ENCODE data around the gene SMURF2. TPM values are rescaled to one million over a fixed set of nuclear protein-coding genes. Genes with fewer than 3 reads are reported as not detected.
A peak's percentile ranks its signal among the peaks of the same experiment; 100 is the strongest.

Gene SMURF2
- polyA plus RNA-seq, 1 of the 3 experiments (the other 2 are of a cell fraction): 36.6 TPM

GRCh38 chr17:64515419-64515818, 146.7 kb downstream of the SMURF2 start:
- no peaks in the 10 kb centered on the region for H3K9me3 ChIP-seq
- WGBS (ENCODE audit: low lambda C conversion rate): 99% methylated on average over 2 of the region's 2 CpGs
- TF ChIP-seq CHD2 (IDR thresholded peaks at IDR 0.05; ENCODE audit: low read length, partially characterized antibody) (no peak), FOXJ3 (CRISPR knock-in tag; IDR thresholded peaks at IDR 0.05) (no peak)
- TF ChIP-seq, protein P1, sequence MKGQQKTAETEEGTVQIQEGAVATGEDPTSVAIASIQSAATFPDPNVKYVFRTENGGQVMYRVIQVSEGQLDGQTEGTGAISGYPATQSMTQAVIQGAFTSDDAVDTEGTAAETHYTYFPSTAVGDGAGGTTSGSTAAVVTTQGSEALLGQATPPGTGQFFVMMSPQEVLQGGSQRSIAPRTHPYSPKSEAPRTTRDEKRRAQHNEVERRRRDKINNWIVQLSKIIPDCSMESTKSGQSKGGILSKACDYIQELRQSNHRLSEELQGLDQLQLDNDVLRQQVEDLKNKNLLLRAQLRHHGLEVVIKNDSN (IDR thresholded peaks at IDR 0.05; ENCODE audit: borderline replicate concordance, low read depth): no peak
- H3F3A ChIP-seq (replicated peaks; ENCODE audit: insufficient read depth): peaks cover 9% of the 10 kb centered on the region
- ChIA-PET POLR2A (interaction anchor here (2.0 to 2.4 kb wide), 2 partner anchors 9 to 19 kb away, joined by 5 to 18 read pairs; partner anchors contain the start of genes CEP95, DDX5 and POLG2), CTCF (interaction anchor here (1.0 to 1.7 kb wide), 6 partner anchors 8 to 96 kb away, joined by 3 to 10 read pairs (median 6); partner anchors contain the start of gene CEP95)
- no peaks in the 10 kb centered on the region; a peak in 1 of 4 replicates for H3K4me1 ChIP-seq (ENCODE audit: control insufficient read depth in 1 of 2, insufficient read depth in 2 of 2, low read depth in 1 of 2, low read length in 1 of 2)
- no peaks in the 10 kb centered on the region for H3K27me3 ChIP-seq (ENCODE audit: insufficient read depth)
- H2AFZ ChIP-seq (ENCODE audit: low read depth): no peak overlapping the region
- no peaks in the 10 kb centered on the region for H3K9me2 ChIP-seq
- no peak overlapping the region for H3K27ac ChIP-seq (ENCODE audit: low read depth in 2 of 2, low read length in 1 of 2)
- no peak overlapping the region for H3K9ac ChIP-seq
- H3K4me3 ChIP-seq (ENCODE audit: low read depth in 2 of 2, low read length in 1 of 2): no peak overlapping the region
- peaks cover 93 to 96% of the 10 kb centered on the region in 2 experiments for H3K36me3 ChIP-seq (replicated peaks in 1 of 2; ENCODE audit: control insufficient read depth in 1 of 2, insufficient read depth in 2 of 2, low read length in 1 of 2)
- H3K79me2 ChIP-seq (ENCODE audit: insufficient read depth): peaks cover 67% of the 10 kb centered on the region
- no peak for DNase-seq
- no peak overlapping the region for H3K4me2 ChIP-seq
- peaks cover 4% of the 10 kb centered on the region for H4K20me1 ChIP-seq (ENCODE audit: insufficient read depth)

- H3F3A ChIP-seq (replicated peaks; ENCODE audit: insufficient read depth): peaks cover 17% of the 10 kb centered on the region
- no peak for DNase-seq
- H3K9me2 ChIP-seq: no peaks in the 10 kb centered on the region
- H3K4me2 ChIP-seq: peak overlapping the region; percentile 20; the same call in 1 of the 2 replicates
- no peak overlapping the region for H3K9ac ChIP-seq
- POLR2A ChIA-PET: no interaction called here
- H3K27ac ChIP-seq (ENCODE audit: low read depth in 2 of 2, low read length in 1 of 2): no peak overlapping the region
- H3K36me3 ChIP-seq (replicated peaks in 1 of 2; ENCODE audit: control insufficient read depth in 1 of 2, insufficient read depth in 2 of 2, low read length in 1 of 2): peaks cover 65 to 67% of the 10 kb centered on the region in 2 experiments
- CTCF ChIA-PET: interaction anchor here (1.6 to 1.8 kb wide), 2 partner anchors 11 to 44 kb away, joined by 3 to 9 read pairs; partner anchors contain the start of gene POLG2
- H3K4me1 ChIP-seq (ENCODE audit: control insufficient read depth in 1 of 2, insufficient read depth in 2 of 2, low read depth in 1 of 2, low read length in 1 of 2): peaks cover 8 to 11% of the 10 kb centered on the region in 2 experiments; a peak in 2 of 4 replicates
- 94% methylated on average over 6 of the region's 6 CpGs for WGBS (ENCODE audit: low lambda C conversion rate)
- peaks cover 93% of the 10 kb centered on the region for H3K79me2 ChIP-seq (ENCODE audit: insufficient read depth)
- H2AFZ ChIP-seq (ENCODE audit: low read depth): no peak overlapping the region
- H3K9me3 ChIP-seq: no peaks in the 10 kb centered on the region
- no peaks in the 10 kb centered on the region for H3K27me3 ChIP-seq (ENCODE audit: insufficient read depth)
- peaks cover 43% of the 10 kb centered on the region for H4K20me1 ChIP-seq (ENCODE audit: insufficient read depth)
- H3K4me3 ChIP-seq (ENCODE audit: low read depth in 2 of 2, low read length in 1 of 2): no peak overlapping the region
- TF ChIP-seq ELF1 (IDR thresholded peaks at IDR 0.05) (no peak), TCF12 (IDR thresholded peaks at IDR 0.05) (no peak), SIN3A (IDR thresholded peaks at IDR 0.05; ENCODE audit: borderline replicate concordance, low read depth, low read length) (no peak), POLR2AphosphoS5 (IDR thresholded peaks at IDR 0.05; ENCODE audit: low read depth, low read length) (no peak), EZH2phosphoT487 (IDR thresholded peaks at IDR 0.05; ENCODE audit: borderline replicate concordance, low read depth) (no peak), RXRA (IDR thresholded peaks at IDR 0.05; ENCODE audit: borderline replicate concordance, low read depth) (no peak), MEF2A (IDR thresholded peaks at IDR 0.05; ENCODE audit: borderline replicate concordance, low read depth) (no peak), MXI1 (IDR thresholded peaks at IDR 0.05; ENCODE audit: low read depth, low read length) (no peak)
- TF ChIP-seq, protein P1 (IDR thresholded peaks at IDR 0.05; ENCODE audit: borderline replicate concordance, low read depth): no peak
- TF ChIP-seq, protein P2, sequence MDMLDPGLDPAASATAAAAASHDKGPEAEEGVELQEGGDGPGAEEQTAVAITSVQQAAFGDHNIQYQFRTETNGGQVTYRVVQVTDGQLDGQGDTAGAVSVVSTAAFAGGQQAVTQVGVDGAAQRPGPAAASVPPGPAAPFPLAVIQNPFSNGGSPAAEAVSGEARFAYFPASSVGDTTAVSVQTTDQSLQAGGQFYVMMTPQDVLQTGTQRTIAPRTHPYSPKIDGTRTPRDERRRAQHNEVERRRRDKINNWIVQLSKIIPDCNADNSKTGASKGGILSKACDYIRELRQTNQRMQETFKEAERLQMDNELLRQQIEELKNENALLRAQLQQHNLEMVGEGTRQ (IDR thresholded peaks at IDR 0.05; ENCODE audit: borderline replicate concordance, low read depth, low read length): no peak
- TF ChIP-seq, protein P3, sequence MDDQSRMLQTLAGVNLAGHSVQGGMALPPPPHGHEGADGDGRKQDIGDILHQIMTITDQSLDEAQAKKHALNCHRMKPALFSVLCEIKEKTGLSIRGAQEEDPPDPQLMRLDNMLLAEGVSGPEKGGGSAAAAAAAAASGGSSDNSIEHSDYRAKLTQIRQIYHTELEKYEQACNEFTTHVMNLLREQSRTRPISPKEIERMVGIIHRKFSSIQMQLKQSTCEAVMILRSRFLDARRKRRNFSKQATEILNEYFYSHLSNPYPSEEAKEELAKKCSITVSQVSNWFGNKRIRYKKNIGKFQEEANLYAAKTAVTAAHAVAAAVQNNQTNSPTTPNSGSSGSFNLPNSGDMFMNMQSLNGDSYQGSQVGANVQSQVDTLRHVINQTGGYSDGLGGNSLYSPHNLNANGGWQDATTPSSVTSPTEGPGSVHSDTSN (IDR thresholded peaks at IDR 0.05): no peak
These were observed 152.9 kb downstream of the SMURF2 start for GRCh38 chr17:64509179-64509578.
